BE2C (cell line): Measurements from ENCODE around the gene DBP.

Experiments
- DNase-seq: peaks from one replicate; pipeline ENCODE4 v3.0.0-alpha.2; 2020
- H3K27me3 ChIP-seq: fragments of 250-450 bp; sonication (Bioruptor Pico); 2 replicates; pipeline ENCODE4 v1.5.1; 2020; ENCODE audit warnings: mild to moderate bottlenecking
- H3K36me3 ChIP-seq: fragments of 250-450 bp; sonication (Bioruptor Pico); 2 replicates; pipeline ENCODE4 v1.5.1; 2020; ENCODE audit warnings: mild to moderate bottlenecking
- H3K4me1 ChIP-seq: fragments of 250-450 bp; sonication (Bioruptor Pico); 2 replicates; pipeline ENCODE4 v1.5.1; 2020
- H3K4me3 ChIP-seq: 2 replicates; pipeline ENCODE4 v1.5.1; 2011; ENCODE audit warnings: low read depth, low read length
- H3K9me3 ChIP-seq: fragments of 250-450 bp; sonication (Bioruptor Pico); 2 replicates; pipeline ENCODE4 v1.5.1; 2020
- TF ChIP-seq, protein P1 (sequence below): IDR thresholded peaks from 2 replicates; pipeline ENCODE4 v1.5.1; 2012; ENCODE audit warnings: mild to moderate bottlenecking, low read depth, low read length

Gene DBP

DNA sequence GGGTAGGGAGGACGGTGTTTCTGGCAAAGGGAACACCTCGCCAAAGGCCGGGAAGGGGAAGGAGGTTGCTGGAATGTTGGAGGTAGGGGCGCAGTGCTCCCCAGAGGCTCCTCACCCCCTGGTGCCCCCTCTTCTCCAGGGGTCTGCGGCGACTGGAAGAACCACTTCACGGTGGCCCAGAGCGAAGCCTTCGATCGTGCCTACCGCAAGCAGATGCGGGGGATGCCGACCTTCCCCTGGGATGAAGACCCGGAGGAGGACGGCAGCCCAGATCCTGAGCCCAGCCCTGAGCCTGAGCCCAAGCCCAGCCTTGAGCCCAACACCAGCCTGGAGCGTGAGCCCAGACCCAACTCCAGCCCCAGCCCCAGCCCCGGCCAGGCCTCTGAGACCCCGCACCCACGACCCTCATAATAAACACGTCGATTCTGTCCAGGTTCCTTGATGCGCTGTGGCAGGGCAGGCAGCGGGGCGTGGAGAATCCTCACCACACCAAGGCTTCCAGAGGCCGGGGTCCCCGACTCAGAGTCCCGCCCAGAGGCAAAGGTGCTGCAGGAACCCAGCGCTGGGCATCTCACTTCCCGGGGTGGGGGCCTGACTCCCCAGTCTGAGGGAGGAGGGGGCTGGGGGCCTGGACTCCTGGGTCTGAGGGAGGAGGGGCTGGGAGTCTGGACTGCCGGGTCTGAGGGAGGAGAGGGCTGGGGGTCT is 38.0 kb downstream of the DBP start:
- TF ChIP-seq, protein P1, sequence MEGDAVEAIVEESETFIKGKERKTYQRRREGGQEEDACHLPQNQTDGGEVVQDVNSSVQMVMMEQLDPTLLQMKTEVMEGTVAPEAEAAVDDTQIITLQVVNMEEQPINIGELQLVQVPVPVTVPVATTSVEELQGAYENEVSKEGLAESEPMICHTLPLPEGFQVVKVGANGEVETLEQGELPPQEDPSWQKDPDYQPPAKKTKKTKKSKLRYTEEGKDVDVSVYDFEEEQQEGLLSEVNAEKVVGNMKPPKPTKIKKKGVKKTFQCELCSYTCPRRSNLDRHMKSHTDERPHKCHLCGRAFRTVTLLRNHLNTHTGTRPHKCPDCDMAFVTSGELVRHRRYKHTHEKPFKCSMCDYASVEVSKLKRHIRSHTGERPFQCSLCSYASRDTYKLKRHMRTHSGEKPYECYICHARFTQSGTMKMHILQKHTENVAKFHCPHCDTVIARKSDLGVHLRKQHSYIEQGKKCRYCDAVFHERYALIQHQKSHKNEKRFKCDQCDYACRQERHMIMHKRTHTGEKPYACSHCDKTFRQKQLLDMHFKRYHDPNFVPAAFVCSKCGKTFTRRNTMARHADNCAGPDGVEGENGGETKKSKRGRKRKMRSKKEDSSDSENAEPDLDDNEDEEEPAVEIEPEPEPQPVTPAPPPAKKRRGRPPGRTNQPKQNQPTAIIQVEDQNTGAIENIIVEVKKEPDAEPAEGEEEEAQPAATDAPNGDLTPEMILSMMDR = no peak
- Histone ChIP-seq H3K4me3 (no peak overlapping the region), H3K9me3 (no peaks in the 10 kb centered on the region), H3K36me3 (no peaks in the 10 kb centered on the region), H3K4me1 (no peaks in the 10 kb centered on the region), H3K27me3 (peaks cover 12% of the 10 kb centered on the region)
- DNase-seq = no peak

DNA sequence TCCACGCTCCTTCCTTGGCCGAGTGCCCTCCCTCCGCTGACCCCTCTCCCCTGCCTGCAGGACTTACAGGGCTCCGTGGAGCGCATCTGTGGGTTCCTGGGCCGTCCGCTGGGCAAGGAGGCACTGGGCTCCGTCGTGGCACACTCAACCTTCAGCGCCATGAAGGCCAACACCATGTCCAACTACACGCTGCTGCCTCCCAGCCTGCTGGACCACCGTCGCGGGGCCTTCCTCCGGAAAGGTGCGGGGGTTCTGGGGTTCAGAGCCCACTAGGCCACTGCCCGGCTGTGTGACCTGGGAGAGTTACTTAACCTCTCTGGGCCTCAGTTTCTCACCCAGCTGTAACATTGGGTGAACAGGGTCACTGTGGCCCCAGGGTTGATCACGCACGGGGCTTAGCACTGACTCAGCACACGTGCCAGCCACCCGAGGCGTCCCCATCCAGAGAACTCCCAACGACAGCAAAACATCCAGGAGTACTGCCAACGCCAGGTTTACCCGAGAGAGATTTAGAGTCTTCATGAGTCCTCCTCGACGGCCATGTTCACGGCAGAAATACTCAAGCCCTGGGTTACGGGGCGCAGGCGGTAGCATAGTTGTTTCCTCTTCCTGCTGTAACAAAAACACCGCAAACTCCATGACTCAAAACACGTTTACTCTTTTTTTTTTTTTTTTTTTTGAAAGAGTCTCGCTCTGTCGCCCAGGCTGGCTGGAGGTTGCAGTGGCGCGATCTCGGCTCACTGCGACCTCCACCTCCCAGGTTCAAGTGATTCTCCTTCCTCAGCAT is 40.3 kb downstream of the DBP start:
- Histone ChIP-seq H3K27me3 (peaks cover 12% of the 10 kb centered on the region), H3K9me3 (no peaks in the 10 kb centered on the region), H3K4me3 (no peak overlapping the region), H3K36me3 (no peaks in the 10 kb centered on the region), H3K4me1 (no peaks in the 10 kb centered on the region)
- DNase-seq = no peak
- TF ChIP-seq, protein P1 = no peak

DNA sequence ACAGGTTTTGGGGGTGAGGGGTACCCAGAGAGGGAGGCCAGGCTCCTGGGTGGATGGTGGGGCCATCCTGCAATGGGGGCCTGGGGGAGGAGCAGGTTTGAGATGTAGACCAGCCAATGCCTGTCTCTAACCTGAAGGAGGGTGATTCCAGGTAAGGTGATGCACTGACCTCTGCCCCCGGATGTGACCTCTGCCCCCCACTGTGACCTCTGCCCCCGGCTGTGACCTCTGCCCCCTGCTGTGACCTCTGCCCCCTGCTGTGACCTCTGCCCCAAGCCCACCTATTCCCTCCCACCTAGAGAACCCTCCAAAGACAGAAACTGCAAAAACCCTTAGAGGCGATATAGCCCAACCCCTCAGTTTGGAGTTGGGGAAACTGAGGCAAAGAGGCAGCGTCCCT is 40.9 kb downstream of the DBP start:
- TF ChIP-seq, protein P1 = no peak
- no peaks in the 10 kb centered on the region for H3K4me1 ChIP-seq
- H3K36me3 ChIP-seq = no peaks in the 10 kb centered on the region
- H3K4me3 ChIP-seq = no peak overlapping the region
- no peak for DNase-seq
- H3K9me3 ChIP-seq = no peaks in the 10 kb centered on the region
- peaks cover 12% of the 10 kb centered on the region for H3K27me3 ChIP-seq

DNA sequence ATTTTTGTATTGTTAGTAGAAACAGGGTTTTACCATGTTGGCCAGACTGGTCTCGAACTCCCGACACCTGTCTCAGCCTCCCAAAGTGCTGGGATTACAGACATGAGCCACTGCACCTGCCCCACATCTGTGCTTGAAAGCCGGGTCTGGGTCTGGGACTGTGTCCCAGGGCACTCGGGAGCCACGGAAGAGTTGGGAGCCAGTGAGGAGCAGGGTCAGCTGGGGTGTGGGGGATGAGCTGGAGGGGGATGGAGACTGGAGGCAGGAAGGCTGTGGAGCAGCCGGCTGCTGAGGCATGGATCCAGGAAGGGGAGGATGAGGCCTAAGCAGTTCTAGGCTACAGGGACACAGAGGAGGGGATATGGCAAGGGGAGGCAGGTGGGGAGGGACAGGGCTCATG is 41.3 kb downstream of the DBP start:
- H3K36me3 ChIP-seq = no peaks in the 10 kb centered on the region
- DNase-seq = no peak
- H3K9me3 ChIP-seq = no peaks in the 10 kb centered on the region
- peaks cover 12% of the 10 kb centered on the region for H3K27me3 ChIP-seq
- H3K4me3 ChIP-seq = no peak overlapping the region
- TF ChIP-seq, protein P1 = no peak
- no peaks in the 10 kb centered on the region for H3K4me1 ChIP-seq

DNA sequence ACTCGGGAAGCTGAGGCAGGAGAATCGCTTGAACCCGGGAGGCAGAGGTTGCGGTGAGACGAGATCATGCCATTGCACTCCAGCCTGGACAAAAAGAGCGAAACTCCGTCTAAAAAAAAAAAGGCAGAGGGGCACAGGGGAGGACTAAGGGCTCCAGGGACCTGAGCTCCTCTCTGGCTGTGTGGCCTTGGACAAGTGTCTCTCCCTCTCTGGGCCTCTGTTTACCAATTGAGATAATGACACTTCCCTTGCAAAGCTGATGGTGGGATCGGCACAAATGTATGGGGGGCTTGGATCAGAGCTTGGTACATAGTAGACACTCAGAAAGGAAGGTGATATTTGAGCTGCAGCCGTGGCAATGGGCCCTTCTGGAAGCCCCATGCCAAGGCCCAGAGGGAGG is 42.0 kb downstream of the DBP start:
- Histone ChIP-seq H3K36me3 (no peaks in the 10 kb centered on the region), H3K4me1 (no peaks in the 10 kb centered on the region), H3K4me3 (no peak overlapping the region), H3K27me3 (peaks cover 12% of the 10 kb centered on the region), H3K9me3 (no peaks in the 10 kb centered on the region)
- DNase-seq = no peak
- TF ChIP-seq, protein P1 = no peak

DNA sequence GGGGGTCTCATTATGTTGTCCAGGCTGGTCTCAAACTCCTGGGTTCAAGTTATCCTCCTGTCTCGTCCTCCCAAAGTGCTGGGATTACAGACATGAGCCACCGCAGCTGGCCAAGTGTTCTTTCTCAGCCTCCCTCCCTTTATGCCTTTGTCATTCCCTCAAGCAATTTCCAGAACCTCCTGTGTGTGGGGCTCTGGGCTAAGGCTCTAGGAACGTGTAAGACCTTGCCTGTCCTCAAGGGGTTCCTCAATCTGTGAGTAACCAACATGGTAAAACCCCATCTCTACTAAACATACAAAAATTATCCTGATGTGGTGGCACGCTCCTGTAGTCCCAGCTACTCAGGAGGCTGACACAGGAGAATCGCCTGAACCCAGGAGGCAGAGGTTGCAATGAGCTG is 46.2 kb downstream of the DBP start:
- no peak overlapping the region for H3K4me3 ChIP-seq
- no peak for DNase-seq
- no peaks in the 10 kb centered on the region for H3K36me3 ChIP-seq
- H3K9me3 ChIP-seq = no peaks in the 10 kb centered on the region
- TF ChIP-seq, protein P1 = 0 out of 2 replicates have a peak, but pooled peaks have one; percentile 5
- no peaks in the 10 kb centered on the region for H3K4me1 ChIP-seq
- H3K27me3 ChIP-seq = no peaks in the 10 kb centered on the region
